NCI-H748 (cell line): ENCODE data around the gene ZFP3.
"Not testable (repeated sequence)": the region's sequence is repeated elsewhere in the genome, so short reads cannot be mapped to it uniquely, and the experiment has no call there.

Experiments
- DNase-seq: peaks from one replicate; lab custom pipeline; 2025; ENCODE audit not compliant: unreplicated experiment; lab: John Stamatoyannopoulos, UW

The ZFP3 gene

DNA sequence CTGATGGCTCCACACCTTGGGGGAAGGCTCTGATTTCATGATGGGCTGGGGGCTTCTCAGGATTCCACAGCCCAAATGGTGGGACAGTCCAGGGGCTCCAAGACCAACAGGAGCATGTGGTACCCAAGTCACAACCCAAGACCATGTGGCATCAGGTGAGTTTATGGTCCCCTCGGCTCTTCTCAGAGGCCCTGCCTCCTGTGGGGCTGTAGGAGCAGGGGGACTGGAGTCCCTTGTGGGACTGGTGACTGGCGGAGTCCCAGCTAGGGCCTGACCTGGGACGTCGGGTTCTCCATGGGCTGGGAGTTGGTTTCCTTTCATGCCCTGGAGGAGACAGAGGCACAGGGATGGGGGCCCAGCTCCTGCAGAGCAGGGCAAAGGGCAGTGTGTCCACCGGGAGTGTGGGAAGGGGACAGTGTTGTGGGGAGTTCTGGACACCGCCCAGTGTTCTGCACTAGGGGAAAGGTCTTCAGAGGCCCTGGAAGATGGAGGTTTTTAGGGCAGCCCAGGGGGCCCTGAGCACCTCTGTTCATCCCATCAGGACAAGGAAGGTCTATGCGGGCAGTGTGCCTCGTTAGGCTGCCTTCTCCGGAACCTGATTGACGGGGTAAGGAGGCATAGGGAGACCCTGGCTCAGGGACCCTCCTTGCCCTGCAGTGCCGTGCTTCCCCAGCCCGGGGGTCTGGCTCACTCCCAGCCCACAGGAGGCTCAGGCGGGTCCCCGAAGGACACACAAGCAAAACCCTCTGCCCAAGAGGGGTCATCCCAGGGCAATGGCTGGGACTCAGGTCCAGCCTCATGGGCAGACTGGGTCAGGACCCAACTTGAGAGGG, 58.5 kb downstream of the ZFP3 start:
- not testable (repeated sequence) for DNase-seq

DNA sequence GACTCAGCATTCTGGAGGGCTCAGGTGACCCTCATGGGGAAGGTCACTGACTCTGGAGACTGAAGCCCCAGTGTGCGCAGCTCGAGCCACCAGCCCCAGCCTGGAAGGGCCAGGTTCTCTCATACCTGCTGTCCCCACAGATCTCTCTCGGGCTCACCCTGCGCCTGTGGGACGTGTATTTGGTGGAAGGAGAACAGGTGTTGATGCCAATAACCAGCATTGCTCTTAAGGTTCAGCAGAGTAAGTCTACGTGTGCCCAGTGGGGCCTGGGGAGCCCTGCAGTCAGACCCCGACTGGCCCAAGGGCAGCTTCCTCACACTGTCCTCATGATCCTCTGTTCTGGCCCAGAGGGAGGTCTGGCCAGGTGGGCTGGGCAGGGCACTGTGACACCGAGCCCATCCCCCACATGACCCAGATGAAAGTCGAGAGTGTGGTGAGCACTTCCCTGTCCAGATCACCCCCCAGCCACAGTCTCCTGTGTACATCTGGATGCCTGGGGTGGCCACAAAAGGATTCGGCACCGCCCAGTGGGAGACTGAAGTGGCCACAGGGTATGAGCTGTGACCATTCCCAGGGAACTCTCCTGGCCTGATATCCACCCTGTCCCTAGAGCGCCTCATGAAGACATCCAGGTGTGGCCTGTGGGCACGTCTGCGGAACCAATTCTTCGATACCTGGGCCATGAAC, 59.4 kb downstream of the ZFP3 start:
- not testable (repeated sequence) for DNase-seq

DNA sequence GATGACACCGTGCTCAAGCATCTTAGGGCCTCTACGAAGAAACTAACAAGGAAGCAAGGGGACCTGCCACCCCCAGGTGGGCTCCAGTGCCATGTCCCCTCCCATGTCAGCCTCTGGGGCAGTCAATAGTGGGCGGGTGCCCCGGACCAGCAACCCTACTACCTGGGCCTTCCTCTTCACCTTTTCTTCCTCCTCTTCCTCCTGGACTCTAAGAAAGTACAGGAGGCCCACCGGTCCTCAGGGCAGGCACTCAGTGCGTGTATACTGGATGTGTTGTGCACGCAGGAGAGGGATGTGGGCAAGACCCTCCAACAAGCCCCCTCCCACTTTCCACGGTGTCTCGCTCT, 59.9 kb downstream of the ZFP3 start:
- DNase-seq, result not testable (repeated sequence)

DNA sequence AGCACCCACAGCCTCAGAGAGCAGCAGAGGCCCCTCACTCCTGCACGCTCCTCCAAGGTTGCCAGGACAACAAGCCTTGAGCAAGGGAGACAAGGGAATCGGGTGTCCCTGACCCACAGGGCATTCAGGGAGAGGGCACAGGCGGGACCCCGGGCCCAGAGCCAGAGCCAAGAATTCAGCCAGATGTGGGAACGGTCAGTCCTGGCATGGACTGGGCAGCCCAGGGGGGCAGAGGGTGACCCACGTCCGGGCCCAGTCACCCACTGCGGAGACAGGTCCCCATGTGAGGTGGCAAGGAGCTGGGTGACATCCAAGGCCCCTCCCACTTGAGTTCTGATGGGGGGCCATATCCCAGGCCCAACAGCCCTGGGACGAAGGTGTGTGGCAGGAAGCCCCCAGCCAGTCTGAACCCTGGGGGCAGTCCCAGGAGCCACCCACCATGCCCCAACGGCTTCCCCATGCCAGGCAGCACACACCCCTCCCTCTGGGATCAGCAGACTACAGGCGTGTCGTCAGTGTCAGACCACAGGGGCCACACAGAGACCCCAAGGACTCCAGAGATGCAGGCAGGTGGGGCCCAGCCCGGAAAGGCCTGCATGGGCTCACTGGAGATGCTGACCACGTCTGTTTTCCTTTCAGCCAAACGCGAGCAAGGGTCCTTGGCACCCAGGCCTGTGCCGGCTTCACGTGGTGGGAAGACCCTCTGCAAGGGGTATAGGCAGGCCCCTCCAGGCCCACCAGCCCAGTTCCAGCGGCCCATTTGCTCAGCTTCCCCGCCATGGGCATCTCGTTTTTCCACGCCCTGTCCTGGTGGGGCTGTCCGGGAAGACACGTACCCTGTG, 60.6 kb downstream of the ZFP3 start:
- no peak for DNase-seq

DNA sequence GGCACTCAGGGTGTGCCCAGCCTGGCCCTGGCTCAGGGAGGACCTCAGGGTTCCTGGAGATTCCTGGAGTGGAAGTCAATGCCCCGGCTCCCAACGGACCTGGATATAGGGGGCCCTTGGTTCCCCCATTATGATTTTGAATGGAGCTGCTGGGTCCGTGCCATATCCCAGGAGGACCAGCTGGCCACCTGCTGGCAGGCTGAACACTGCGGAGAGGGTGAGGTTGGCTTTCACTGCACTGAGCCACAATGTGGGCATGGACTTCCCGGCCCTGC, 61.1 kb downstream of the ZFP3 start:
- DNase-seq, result no peak

DNA sequence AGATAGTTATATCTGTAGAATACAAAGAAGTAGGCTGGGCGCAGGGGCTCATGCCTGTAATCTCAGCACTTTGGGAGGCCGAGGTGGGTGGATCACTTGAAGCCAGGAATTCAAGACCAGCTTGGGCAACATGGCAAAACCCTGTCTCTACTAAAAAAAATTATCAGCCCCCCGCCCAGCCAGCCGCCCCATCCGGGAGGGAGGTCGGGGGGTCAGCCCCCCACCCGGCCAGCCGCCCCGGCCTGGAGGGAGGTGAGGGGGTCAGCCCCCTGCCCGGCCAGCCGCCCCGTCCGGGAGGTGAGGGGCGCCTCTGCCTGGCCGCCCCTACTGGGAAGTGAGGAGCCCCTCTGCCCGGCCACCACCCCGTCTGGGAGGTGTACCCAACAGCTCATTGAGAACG, 64.6 kb downstream of the ZFP3 start:
- not testable (repeated sequence) for DNase-seq
